ENCODE measurements around the gene AXIN1.
"Not testable (repeated sequence)": the region's sequence is repeated elsewhere in the genome, so short reads cannot be mapped to it uniquely, and the experiment has no call there.

Gene AXIN1

GRCh38 chr16:369866-370436 is 17.4 kb upstream of the AXIN1 start:
- in situ Hi-C loops (cut with MboI; ENCODE audit: low sequenced_read_pairs) = no loop called here

- in situ Hi-C loops (cut with MboI; ENCODE audit: low sequenced_read_pairs) = no loop called here
Measured at GRCh38 chr16:369275-369865, 16.8 kb upstream of the AXIN1 start.

- in situ Hi-C loops (cut with MboI; ENCODE audit: low sequenced_read_pairs) = no loop called here
Measured at GRCh38 chr16:368388-369158, 16.1 kb upstream of the AXIN1 start.

GRCh38 chr16:367333-367903 is 14.9 kb upstream of the AXIN1 start:
- in situ Hi-C loops (cut with MboI; ENCODE audit: low sequenced_read_pairs) = no loop called here

- in situ Hi-C loops (cut with MboI; ENCODE audit: low sequenced_read_pairs) = no loop called here
Measured at GRCh38 chr16:366476-366875, 14.0 kb upstream of the AXIN1 start.

GRCh38 chr16:364595-365491 is 12.3 kb upstream of the AXIN1 start:
- in situ Hi-C loops (cut with MboI; ENCODE audit: low sequenced_read_pairs) = no loop called here

- in situ Hi-C loops (cut with MboI; ENCODE audit: low sequenced_read_pairs) = no loop called here
Measured at GRCh38 chr16:363766-364490, 11.4 kb upstream of the AXIN1 start.

GRCh38 chr16:363110-363765 is 10.7 kb upstream of the AXIN1 start:
- in situ Hi-C loops (cut with MboI; ENCODE audit: low sequenced_read_pairs) = no loop called here

- in situ Hi-C loops (cut with MboI; ENCODE audit: low sequenced_read_pairs) = not testable (repeated sequence)
Measured at GRCh38 chr16:362702-362999, 10.1 kb upstream of the AXIN1 start.

GRCh38 chr16:361872-362701 is 9.6 kb upstream of the AXIN1 start:
- in situ Hi-C loops (cut with MboI; ENCODE audit: low sequenced_read_pairs) = no loop called here

- in situ Hi-C loops (cut with MboI; ENCODE audit: low sequenced_read_pairs) = no loop called here
Measured at GRCh38 chr16:361341-361871, 8.9 kb upstream of the AXIN1 start.

GRCh38 chr16:360698-361336 is 8.3 kb upstream of the AXIN1 start:
- in situ Hi-C loops (cut with MboI; ENCODE audit: low sequenced_read_pairs) = no loop called here

- in situ Hi-C loops (cut with MboI; ENCODE audit: low sequenced_read_pairs) = no loop called here
Measured at GRCh38 chr16:359871-360697, 7.6 kb upstream of the AXIN1 start.

GRCh38 chr16:359067-359763 is 6.7 kb upstream of the AXIN1 start:
- in situ Hi-C loops (cut with MboI; ENCODE audit: low sequenced_read_pairs) = no loop called here

- in situ Hi-C loops (cut with MboI; ENCODE audit: low sequenced_read_pairs) = no loop called here
Measured at GRCh38 chr16:356741-357140, 4.2 kb upstream of the AXIN1 start.

GRCh38 chr16:354971-355461 is 2.5 kb upstream of the AXIN1 start:
- in situ Hi-C loops (cut with MboI; ENCODE audit: low sequenced_read_pairs) = no loop called here
